Subcutaneous preadipocyte (primary cell): ENCODE results near the gene TSPAN3. TPM values are rescaled to one million over a fixed set of nuclear protein-coding genes. Genes with fewer than 3 reads are reported as not detected.

Experiments used
- total RNA-seq: library from RNA; depleted of rRNA; stranded (reverse); fragments of >200 nt; gene quantifications from 2 replicates; pipeline ENCODE4 v1.2.3, GENCODE V29; 2012

TSPAN3 gene
- 109 and 125 TPM in 2 replicates for total RNA-seq

GRCh38 chr15:77070495-77071304 lies at the start of gene TSPAN3:
Gene TSPAN3, minus strand, starts transcription at chr15:77071109. Its CDS starts 155 bp downstream, at chr15:77070954.

GRCh38 chr15:76994971-76995945 lies 75.7 kb downstream of the TSPAN3 start, which contains the start of gene PSTPIP1:
Gene PSTPIP1, plus strand, starts transcription at chr15:76995126. Its CDS starts 448 bp downstream, at chr15:76995574.

Other genes with a start within 250 kb of the TSPAN3 start
- 5.9 TPM in 2 replicates for gene SCAPER, start 165.8 kb downstream of the TSPAN3 start, total RNA-seq
- gene RCN2, start 139.4 kb downstream of the TSPAN3 start, total RNA-seq: 34.2 and 47.3 TPM in 2 replicates
- under 0.01 and 0.37 TPM in 2 replicates for gene PSTPIP1, start 76.0 kb downstream of the TSPAN3 start, total RNA-seq